Activated CD4-positive, alpha-beta T cell treated with anti-CD3 and anti-CD28 coated beads, Interleukin-2, Interleukin-6, amounts not matched to agents 100 ng/mL and 50 ng/mL, durations not matched to agents 16 hours and 8 hours (primary cell): ENCODE results near the gene SNTA1.
"Not testable (repeated sequence)": the region's sequence is repeated elsewhere in the genome, so short reads cannot be mapped to it uniquely, and the experiment has no call there.

Source experiments
- DNase-seq: peaks from one replicate; pipeline ENCODE4 v3.0.0-alpha.2; 2020

Gene SNTA1

GRCh38 chr20:33423875-33424274, 19.7 kb downstream of the SNTA1 start:
- DNase-seq = not testable (repeated sequence)

GRCh38 chr20:33423141-33423834, 20.3 kb downstream of the SNTA1 start:
- no peak for DNase-seq

- no peak for DNase-seq
These were observed 24.2 kb downstream of the SNTA1 start for GRCh38 chr20:33419140-33419974.

GRCh38 chr20:33418033-33418432, 25.5 kb downstream of the SNTA1 start:
- DNase-seq = no peak

- no peak for DNase-seq
These were observed 27.6 kb downstream of the SNTA1 start for GRCh38 chr20:33415948-33416347.

- no peak for DNase-seq
These were observed 31.1 kb downstream of the SNTA1 start for GRCh38 chr20:33412484-33412838.

- no peak for DNase-seq
These were observed 31.7 kb downstream of the SNTA1 start for GRCh38 chr20:33411711-33412483.

- DNase-seq = no peak
These were observed 32.3 kb downstream of the SNTA1 start for GRCh38 chr20:33411242-33411641.

GRCh38 chr20:33410081-33410742, 33.4 kb downstream of the SNTA1 start:
- DNase-seq = no peak

GRCh38 chr20:33408716-33409654, 34.6 kb downstream of the SNTA1 start:
- no peak for DNase-seq

GRCh38 chr20:33408313-33408712, 35.2 kb downstream of the SNTA1 start:
- DNase-seq = no peak

- no peak for DNase-seq
These were observed 35.8 kb downstream of the SNTA1 start for GRCh38 chr20:33407796-33408195.

GRCh38 chr20:33407251-33407650, 36.3 kb downstream of the SNTA1 start:
- DNase-seq = peak; percentile 8

GRCh38 chr20:33404281-33404680, 39.3 kb downstream of the SNTA1 start:
- no peak for DNase-seq

GRCh38 chr20:33401921-33402369, 41.6 kb downstream of the SNTA1 start:
- peak; percentile 8 for DNase-seq

GRCh38 chr20:33401184-33401920, 42.2 kb downstream of the SNTA1 start, which contains the start of gene CDK5RAP1:
CDK5RAP1 (minus strand) TSS chr20:33401519; CDS start chr20:33397064, 4,455 bp downstream.
- peak; percentile 92 for DNase-seq

GRCh38 chr20:33400812-33401183, 42.8 kb downstream of the SNTA1 start:
- peak; percentile 17 for DNase-seq

- DNase-seq = no peak
These were observed 43.6 kb downstream of the SNTA1 start for GRCh38 chr20:33399924-33400323.

- DNase-seq = no peak
These were observed 48.8 kb downstream of the SNTA1 start for GRCh38 chr20:33394718-33395117.

GRCh38 chr20:33393609-33394008, 50.0 kb downstream of the SNTA1 start:
- DNase-seq = no peak
